ENCODE measurements around the gene SNX25. TPM values are rescaled to one million over a fixed set of nuclear protein-coding genes. Genes with fewer than 3 reads are reported as not detected.
A peak's percentile ranks its signal among the peaks of the same experiment; 100 is the strongest.
"Not testable (repeated sequence)": the region's sequence is repeated elsewhere in the genome, so short reads cannot be mapped to it uniquely, and the experiment has no call there.

The SNX25 gene
- total and polyA plus RNA-seq, 2 donors (not counting 1 experiment from before 2014, with no cell fraction given): 11.1 to 32.9 TPM

DNA sequence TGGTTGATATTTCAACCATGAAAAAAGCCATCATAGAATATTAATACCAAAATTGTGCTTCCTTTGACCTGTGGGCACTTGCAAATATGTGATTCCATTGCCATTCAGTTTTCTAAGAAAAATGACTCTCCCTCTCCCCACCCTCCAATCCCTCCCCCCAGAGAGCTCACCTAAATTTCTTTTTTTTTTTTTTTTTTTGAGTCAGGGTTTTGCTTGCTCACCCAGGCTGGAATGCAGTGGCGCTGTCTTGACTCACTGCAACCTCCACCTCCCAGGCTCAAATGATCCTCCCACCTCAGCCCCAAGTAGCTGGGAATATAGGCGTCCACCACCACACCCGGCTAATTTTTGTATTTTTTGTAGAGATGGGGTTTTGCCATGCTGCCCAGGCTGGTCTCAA is 47.0 kb downstream of the SNX25 start:
- Histone ChIP-seq H3K79me2 (ENCODE audit: control insufficient read depth, insufficient read depth, low read length) (no peaks in the 10 kb centered on the region), H2AFZ (ENCODE audit: low read length) (no peak overlapping the region), H3K4me1 (ENCODE audit: control insufficient read depth, extremely low read depth, insufficient read depth, low read length) (peaks cover 5% of the 10 kb centered on the region), H3K9ac (ENCODE audit: insufficient read depth, low read length) (no peak overlapping the region), H3K36me3 (ENCODE audit: control insufficient read depth, insufficient read depth, low read length) (no peaks in the 10 kb centered on the region), H4K20me1 (ENCODE audit: control insufficient read depth, extremely low read depth, insufficient read depth, low read length) (no peaks in the 10 kb centered on the region), H3K4me3 (replicated peaks in 1 of 4; ENCODE audit: control extremely low read depth in 1 of 4, insufficient read depth in 1 of 4, low read depth in 3 of 4, low read length in 4 of 4) (no peak overlapping the region), H3K27ac (ENCODE audit: insufficient read depth, low read length) (no peak overlapping the region), H3K27me3 (ENCODE audit: control insufficient read depth, insufficient read depth, low read length) (no peaks in the 10 kb centered on the region), H3K9me3 (ENCODE audit: control insufficient read depth, insufficient read depth, low read depth, low read length) (no peaks in the 10 kb centered on the region), H3K4me2 (ENCODE audit: extremely low read depth, insufficient read depth, low read length) (no peak overlapping the region)
- DNase-seq (ENCODE audit: low read depth in 2 of 2): peak in 1 of 2 donors; percentile 86
- TF ChIP-seq, protein P1, sequence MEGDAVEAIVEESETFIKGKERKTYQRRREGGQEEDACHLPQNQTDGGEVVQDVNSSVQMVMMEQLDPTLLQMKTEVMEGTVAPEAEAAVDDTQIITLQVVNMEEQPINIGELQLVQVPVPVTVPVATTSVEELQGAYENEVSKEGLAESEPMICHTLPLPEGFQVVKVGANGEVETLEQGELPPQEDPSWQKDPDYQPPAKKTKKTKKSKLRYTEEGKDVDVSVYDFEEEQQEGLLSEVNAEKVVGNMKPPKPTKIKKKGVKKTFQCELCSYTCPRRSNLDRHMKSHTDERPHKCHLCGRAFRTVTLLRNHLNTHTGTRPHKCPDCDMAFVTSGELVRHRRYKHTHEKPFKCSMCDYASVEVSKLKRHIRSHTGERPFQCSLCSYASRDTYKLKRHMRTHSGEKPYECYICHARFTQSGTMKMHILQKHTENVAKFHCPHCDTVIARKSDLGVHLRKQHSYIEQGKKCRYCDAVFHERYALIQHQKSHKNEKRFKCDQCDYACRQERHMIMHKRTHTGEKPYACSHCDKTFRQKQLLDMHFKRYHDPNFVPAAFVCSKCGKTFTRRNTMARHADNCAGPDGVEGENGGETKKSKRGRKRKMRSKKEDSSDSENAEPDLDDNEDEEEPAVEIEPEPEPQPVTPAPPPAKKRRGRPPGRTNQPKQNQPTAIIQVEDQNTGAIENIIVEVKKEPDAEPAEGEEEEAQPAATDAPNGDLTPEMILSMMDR (conservative IDR thresholded peaks at IDR 0.05 in 1 of 2, IDR thresholded peaks at IDR 0.05 in 1 of 2; ENCODE audit: low read depth in 1 of 2, low read length in 2 of 2): no peak
- TF ChIP-seq EZH2 (IDR thresholded peaks at IDR 0.05; ENCODE audit: low read length, missing control alignments): no peak

DNA sequence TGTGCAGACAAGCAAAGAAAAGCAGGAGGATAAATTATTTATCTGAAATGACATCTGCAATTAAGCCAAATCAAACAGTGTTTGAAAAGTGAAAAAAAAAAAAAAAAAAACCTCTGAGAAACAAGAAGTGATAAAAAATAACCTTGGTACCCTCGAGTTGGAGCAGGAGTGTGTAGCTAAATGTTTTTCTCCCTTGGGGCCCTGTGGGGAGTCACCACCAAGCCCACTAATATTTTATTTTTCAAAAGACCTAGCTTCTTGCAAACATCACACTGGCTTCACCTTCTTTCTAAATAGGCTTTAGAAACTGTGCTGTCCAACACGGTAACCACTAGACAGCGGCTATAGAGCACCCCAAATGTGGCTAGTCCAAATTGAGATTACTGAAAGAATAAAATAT is 47.7 kb downstream of the SNX25 start:
- no peaks in the 10 kb centered on the region for H4K20me1 ChIP-seq (ENCODE audit: control insufficient read depth, extremely low read depth, insufficient read depth, low read length)
- TF ChIP-seq, protein P1 (conservative IDR thresholded peaks at IDR 0.05 in 1 of 2, IDR thresholded peaks at IDR 0.05 in 1 of 2; ENCODE audit: low read depth in 1 of 2, low read length in 2 of 2): no peak
- TF ChIP-seq EZH2 (IDR thresholded peaks at IDR 0.05; ENCODE audit: low read length, missing control alignments): no peak
- no peak overlapping the region for H3K27ac ChIP-seq (ENCODE audit: insufficient read depth, low read length)
- H3K4me3 ChIP-seq (replicated peaks in 1 of 4; ENCODE audit: control extremely low read depth in 1 of 4, insufficient read depth in 1 of 4, low read depth in 3 of 4, low read length in 4 of 4): no peak overlapping the region
- H3K4me2 ChIP-seq (ENCODE audit: extremely low read depth, insufficient read depth, low read length): no peak overlapping the region
- no peak overlapping the region for H3K9ac ChIP-seq (ENCODE audit: insufficient read depth, low read length)
- H3K4me1 ChIP-seq (ENCODE audit: control insufficient read depth, extremely low read depth, insufficient read depth, low read length): peaks cover 5% of the 10 kb centered on the region
- H3K79me2 ChIP-seq (ENCODE audit: control insufficient read depth, insufficient read depth, low read length): no peaks in the 10 kb centered on the region
- no peak overlapping the region for H2AFZ ChIP-seq (ENCODE audit: low read length)
- DNase-seq (ENCODE audit: low read depth in 2 of 2): no peak
- no peaks in the 10 kb centered on the region for H3K36me3 ChIP-seq (ENCODE audit: control insufficient read depth, insufficient read depth, low read length)
- H3K27me3 ChIP-seq (ENCODE audit: control insufficient read depth, insufficient read depth, low read length): no peaks in the 10 kb centered on the region
- H3K9me3 ChIP-seq (ENCODE audit: control insufficient read depth, insufficient read depth, low read depth, low read length): no peaks in the 10 kb centered on the region

DNA sequence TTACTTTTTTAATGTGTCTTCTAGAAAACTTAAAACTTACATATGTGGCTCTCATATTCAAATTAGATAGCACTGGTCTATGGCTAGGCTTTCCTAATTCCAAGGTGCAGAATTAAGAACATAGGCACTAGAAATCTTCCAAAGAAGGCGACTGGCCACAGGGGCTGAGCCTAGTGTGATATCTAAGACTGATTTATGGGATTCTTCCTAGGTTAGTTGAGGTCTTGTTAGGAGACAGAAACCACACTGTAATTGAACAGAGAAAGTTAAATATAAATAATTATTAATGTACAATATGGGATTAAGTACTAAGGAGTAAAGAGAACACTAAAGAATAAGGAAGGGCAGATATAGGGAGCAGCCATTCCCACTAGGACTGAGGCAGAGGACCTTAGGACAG is 48.3 kb downstream of the SNX25 start:
- no peak overlapping the region for H2AFZ ChIP-seq (ENCODE audit: low read length)
- no peak overlapping the region for H3K4me3 ChIP-seq (replicated peaks in 1 of 4; ENCODE audit: control extremely low read depth in 1 of 4, insufficient read depth in 1 of 4, low read depth in 3 of 4, low read length in 4 of 4)
- H3K36me3 ChIP-seq (ENCODE audit: control insufficient read depth, insufficient read depth, low read length): no peaks in the 10 kb centered on the region
- H3K27me3 ChIP-seq (ENCODE audit: control insufficient read depth, insufficient read depth, low read length): no peaks in the 10 kb centered on the region
- no peak for DNase-seq (ENCODE audit: low read depth in 2 of 2)
- no peaks in the 10 kb centered on the region for H4K20me1 ChIP-seq (ENCODE audit: control insufficient read depth, extremely low read depth, insufficient read depth, low read length)
- H3K4me1 ChIP-seq (ENCODE audit: control insufficient read depth, extremely low read depth, insufficient read depth, low read length): peaks cover 5% of the 10 kb centered on the region
- no peak overlapping the region for H3K9ac ChIP-seq (ENCODE audit: insufficient read depth, low read length)
- H3K79me2 ChIP-seq (ENCODE audit: control insufficient read depth, insufficient read depth, low read length): no peaks in the 10 kb centered on the region
- TF ChIP-seq EZH2 (IDR thresholded peaks at IDR 0.05; ENCODE audit: low read length, missing control alignments): no peak
- TF ChIP-seq, protein P1 (conservative IDR thresholded peaks at IDR 0.05 in 1 of 2, IDR thresholded peaks at IDR 0.05 in 1 of 2; ENCODE audit: low read depth in 1 of 2, low read length in 2 of 2): no peak
- no peaks in the 10 kb centered on the region for H3K9me3 ChIP-seq (ENCODE audit: control insufficient read depth, insufficient read depth, low read depth, low read length)
- no peak overlapping the region for H3K27ac ChIP-seq (ENCODE audit: insufficient read depth, low read length)
- no peak overlapping the region for H3K4me2 ChIP-seq (ENCODE audit: extremely low read depth, insufficient read depth, low read length)

DNA sequence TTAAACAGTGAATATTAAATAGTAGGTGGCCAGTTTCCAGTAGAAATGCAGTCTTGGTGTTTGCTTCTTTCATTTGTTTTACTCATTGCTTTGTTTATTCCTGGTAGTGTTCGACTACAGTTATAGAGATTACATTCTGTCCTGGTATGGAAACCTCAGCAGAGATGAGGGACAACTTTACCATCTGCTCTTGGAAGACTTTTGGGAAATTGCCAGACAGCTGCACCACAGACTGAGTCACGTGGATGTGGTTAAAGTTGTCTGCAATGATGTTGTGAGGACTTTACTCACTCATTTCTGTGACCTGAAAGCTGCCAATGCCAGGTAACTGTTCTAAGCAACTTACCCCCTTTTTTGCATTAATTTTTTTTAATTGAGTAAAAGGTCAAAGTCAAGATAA is 49.3 kb downstream of the SNX25 start:
- not testable (repeated sequence) for H3K9ac ChIP-seq (ENCODE audit: insufficient read depth, low read length); H3K36me3 ChIP-seq (ENCODE audit: control insufficient read depth, insufficient read depth, low read length); H2AFZ ChIP-seq (ENCODE audit: low read length); H3K27ac ChIP-seq (ENCODE audit: insufficient read depth, low read length); H3K9me3 ChIP-seq (ENCODE audit: control insufficient read depth, insufficient read depth, low read depth, low read length); H3K4me1 ChIP-seq (ENCODE audit: control insufficient read depth, extremely low read depth, insufficient read depth, low read length); H3K27me3 ChIP-seq (ENCODE audit: control insufficient read depth, insufficient read depth, low read length); H3K79me2 ChIP-seq (ENCODE audit: control insufficient read depth, insufficient read depth, low read length); H3K4me3 ChIP-seq (replicated peaks in 1 of 4; ENCODE audit: control extremely low read depth in 1 of 4, insufficient read depth in 1 of 4, low read depth in 3 of 4, low read length in 4 of 4); H4K20me1 ChIP-seq (ENCODE audit: control insufficient read depth, extremely low read depth, insufficient read depth, low read length)
- peak overlapping the region; percentile 32 for H3K4me2 ChIP-seq (ENCODE audit: extremely low read depth, insufficient read depth, low read length)
- peak; percentile 83 to 91 for DNase-seq (ENCODE audit: low read depth in 2 of 2)
